Measurements from ENCODE around the gene USP47. TPM values are rescaled to one million over a fixed set of nuclear protein-coding genes. Genes with fewer than 3 reads are reported as not detected.
"Not testable (repeated sequence)": the region's sequence is repeated elsewhere in the genome, so short reads cannot be mapped to it uniquely, and the experiment has no call there.

Gene USP47
- total RNA-seq, 1 experiment from 2014 or later, result 25.2 TPM

- DNase-seq (ENCODE audit: low read depth), result no peak
These were observed 14.5 kb upstream of the USP47 start for GRCh38 chr11:11827272-11827671.

DNA sequence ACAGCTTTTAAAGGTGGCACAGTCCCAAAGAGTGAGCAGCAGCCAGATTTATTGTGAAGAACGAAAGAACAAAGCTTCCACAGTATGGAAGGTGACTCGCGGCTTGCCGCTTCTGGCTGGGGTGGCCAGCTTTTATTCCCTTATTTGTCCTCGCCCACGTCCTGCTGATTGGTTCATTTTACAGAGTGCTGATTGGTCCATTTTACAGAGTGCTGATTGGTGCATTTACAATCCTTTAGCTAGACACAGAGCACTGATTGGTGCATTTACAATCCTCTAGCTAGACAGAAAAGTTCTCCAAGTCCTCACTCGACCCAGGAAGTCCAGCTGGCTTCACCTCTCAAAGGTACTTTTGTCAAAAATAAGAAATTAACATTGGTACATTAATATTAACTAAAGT, 10.4 kb upstream of the USP47 start:
- DNase-seq (ENCODE audit: low read depth), result not testable (repeated sequence)

DNA sequence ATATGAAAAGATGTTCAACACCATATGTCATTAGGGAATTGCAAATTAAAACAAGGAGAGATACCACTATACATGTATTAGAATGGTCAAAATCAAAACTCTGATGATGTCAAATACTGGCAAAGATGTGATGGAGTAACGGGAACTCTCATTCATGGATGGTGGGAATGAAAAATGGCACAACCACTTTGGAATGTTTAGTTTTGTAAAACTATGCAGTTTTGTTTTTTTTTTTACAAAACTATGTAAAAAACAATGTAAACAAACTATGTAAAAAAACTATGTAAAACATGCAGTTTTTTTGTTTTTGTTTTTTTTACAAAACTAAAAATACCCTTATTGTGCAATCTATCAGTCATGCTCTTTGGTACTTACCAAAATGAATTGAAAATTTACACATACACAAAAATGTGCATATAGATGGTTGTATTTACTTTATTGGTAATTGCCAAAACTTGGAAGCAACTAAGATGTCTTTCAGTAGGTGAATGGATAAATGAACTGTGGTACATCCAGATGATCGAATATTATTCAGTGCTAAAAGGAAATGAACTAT, 5.0 kb upstream of the USP47 start:
- DNase-seq (ENCODE audit: low read depth), result no peak

GRCh38 chr11:11839718-11840117, 2.1 kb upstream of the USP47 start:
- DNase-seq (ENCODE audit: low read depth), result no peak

- peak; percentile 38 for DNase-seq (ENCODE audit: low read depth)
These were observed 553 bp upstream of the USP47 start for GRCh38 chr11:11841116-11841722.

- peak; percentile 78 for DNase-seq (ENCODE audit: low read depth)
These were observed 743 bp downstream of the USP47 start for GRCh38 chr11:11842421-11843008.

GRCh38 chr11:11843211-11843621, 1.4 kb downstream of the USP47 start:
- DNase-seq (ENCODE audit: low read depth), result peak; percentile 35

DNA sequence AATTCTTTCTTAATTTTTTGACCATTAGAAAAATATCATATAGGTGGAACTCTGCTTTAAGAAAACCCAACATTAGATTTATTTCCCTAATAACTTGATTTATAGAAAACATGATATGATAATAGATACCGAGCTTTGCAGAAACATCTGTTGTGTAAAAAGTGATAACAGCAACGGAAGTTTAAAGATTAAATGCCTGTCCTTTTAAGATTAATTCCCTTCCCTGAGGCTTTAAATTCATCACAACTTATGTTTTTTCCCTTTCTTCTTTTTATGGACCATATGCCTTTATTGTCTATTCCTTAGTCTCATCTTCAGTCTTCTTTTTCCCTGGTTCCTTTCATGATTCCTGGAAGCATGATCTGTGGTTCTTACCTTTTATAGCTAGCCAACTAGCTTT, 1.9 kb downstream of the USP47 start:
- DNase-seq (ENCODE audit: low read depth), result no peak

DNA sequence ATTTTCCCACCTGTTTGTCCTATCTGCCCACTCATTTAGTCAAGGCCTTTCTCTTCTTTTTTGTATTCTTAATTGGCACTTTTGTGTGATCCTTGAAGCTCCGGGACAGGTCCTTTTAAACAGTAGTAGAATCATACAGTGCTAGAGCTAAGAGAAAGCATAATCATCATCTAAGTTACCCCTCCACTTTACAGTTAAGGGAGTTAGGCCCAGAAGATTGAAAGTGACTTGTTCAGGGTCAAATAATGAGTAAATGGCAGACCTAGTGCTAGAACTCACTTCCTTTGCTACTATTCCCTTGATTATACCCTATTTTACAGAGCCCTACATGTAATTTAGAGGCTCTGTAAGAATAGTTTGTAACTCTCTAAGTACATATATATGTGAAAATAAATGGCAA, 2.5 kb downstream of the USP47 start:
- no peak for DNase-seq (ENCODE audit: low read depth)

DNA sequence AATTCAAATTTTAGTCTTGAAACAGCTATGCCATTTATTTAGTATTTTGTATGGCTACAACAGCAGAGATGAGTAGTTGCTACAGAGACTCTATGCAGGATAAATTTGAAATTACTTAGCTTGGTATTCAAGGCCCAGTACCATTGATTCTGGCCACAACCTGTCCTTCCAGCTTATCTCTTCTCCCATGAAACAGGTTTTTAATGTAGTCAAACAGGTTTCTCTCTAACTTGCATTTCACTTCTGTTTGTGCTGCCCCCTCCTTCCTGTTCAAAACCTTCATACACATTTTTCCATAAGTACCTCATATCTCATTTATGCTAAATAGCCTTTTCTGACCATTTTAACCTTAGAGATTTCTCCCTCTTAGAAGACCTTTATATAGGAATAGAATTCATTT, 3.3 kb downstream of the USP47 start:
- DNase-seq (ENCODE audit: low read depth), result no peak

DNA sequence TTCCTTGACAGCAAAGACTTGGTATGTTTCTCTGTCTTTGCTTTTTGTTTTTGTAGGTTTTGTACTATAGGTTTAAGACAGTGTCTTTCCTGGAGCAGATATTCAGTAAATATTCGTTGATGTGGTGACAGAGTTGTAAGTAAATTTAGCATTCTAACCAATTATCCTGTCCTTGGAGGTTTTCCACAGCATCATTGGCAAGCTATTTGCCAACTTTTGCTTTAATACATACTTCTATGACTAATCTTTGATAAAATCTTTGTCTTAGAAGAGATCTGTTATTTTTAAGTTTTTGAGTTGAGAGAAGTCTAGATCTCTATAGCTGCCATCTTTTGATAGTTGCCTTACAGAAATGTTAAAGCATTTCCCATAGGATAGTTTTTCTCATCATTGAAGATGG, 3.8 kb downstream of the USP47 start:
- no peak for DNase-seq (ENCODE audit: low read depth)

DNA sequence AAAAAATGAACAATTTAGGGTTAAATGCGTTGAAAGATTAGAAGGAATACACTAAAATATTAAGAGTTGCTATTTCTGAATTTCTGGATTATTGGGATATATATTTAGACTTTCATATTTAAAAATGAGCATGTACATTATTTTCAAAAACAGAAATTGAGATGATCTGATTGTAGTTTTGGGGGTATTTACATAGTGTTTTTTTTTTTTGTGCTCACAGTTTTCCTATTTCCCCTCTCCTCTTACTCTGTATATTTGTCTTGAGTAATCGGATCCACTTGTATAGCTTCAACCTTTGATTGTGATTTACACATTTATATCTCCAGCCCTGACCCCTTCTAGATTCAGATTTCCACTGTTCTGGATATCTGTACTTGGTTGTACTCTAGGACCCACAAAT, 5.3 kb downstream of the USP47 start:
- no peak for DNase-seq (ENCODE audit: low read depth)

GRCh38 chr11:11848891-11849746, 7.3 kb downstream of the USP47 start:
- DNase-seq (ENCODE audit: low read depth), result peak; percentile 60

DNA sequence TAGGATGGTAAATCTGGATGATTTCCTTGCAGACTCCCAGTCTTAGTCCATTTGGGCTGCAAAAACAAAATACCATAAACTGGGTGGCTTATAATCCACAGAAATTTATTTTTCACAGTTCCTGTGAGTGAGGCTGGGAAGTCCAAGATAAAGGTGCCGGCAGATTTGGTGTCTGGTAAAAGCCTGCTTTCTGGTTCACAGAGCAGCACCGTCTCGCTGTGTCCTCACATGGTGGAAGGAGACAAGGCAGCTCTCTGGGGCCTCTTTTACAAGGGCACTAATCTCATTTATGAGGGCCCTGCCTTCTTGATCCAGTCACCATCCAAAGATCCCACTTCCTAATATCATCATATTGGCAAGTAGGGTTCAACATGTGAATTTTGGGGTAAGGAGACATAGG, 8.9 kb downstream of the USP47 start:
- no peak for DNase-seq (ENCODE audit: low read depth)

GRCh38 chr11:11856638-11857037, 14.9 kb downstream of the USP47 start:
- peak; percentile 57 for DNase-seq (ENCODE audit: low read depth)

GRCh38 chr11:11857769-11858168, 16.0 kb downstream of the USP47 start:
- no peak for DNase-seq (ENCODE audit: low read depth)

DNA sequence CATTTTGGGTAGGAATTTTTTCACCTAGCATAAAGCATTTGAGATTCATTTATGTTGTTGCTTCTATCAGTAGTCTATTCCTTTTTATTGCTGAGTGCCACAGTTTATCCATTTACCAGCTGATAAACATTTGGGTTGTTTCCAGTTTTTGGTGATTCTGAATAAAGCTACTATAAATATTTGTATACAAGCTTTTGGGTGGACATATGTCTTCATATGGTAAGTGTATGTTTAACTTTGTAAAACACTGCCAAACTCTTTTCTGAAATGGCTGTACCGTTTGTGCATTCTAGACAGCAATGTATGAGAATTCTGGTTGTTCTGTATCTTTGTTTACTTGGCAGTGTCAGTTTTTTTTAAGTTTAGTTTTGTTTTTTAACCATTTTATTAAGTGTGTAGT, 16.9 kb downstream of the USP47 start:
- DNase-seq (ENCODE audit: low read depth), result no peak

DNA sequence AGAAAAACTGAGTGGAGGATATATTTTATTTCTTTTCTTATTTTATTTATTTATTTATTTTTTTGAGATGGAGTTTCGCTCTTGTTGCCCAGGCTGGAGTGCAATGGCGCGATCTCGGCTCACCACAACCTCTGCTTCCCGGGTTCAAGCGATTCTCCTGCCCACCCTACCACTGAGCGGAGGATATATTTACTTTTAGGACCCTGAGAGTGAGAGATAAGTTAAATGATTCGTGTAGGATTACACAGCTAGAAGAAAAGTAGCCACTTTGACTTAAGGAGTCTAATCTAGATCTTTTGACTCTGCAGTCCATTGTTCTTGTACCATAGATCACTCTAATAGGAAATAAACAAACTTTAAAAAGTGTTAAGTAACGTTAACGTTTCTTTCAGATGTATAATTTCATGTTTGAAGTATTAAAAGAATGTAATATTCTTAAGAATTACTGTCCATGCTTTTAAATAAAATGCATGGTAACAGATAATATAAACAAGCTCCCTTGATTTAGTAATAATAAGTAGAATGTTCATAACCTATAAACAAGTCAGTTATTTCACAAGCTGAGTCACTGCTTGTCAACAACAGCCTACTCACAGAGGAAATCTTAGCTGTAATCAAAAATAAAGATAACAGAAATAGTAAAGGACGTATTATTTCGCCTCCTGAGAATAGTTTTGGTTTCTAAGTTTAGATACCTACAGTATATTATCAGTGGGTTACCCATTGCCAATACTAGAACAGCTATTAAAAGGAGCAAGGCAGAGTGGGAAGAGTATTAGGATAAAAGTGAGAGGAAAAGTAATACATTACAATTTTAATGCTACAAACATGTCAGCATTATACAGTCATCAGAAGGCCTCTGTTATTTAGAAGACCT, 18.6 kb downstream of the USP47 start:
- DNase-seq (ENCODE audit: low read depth), result no peak

DNA sequence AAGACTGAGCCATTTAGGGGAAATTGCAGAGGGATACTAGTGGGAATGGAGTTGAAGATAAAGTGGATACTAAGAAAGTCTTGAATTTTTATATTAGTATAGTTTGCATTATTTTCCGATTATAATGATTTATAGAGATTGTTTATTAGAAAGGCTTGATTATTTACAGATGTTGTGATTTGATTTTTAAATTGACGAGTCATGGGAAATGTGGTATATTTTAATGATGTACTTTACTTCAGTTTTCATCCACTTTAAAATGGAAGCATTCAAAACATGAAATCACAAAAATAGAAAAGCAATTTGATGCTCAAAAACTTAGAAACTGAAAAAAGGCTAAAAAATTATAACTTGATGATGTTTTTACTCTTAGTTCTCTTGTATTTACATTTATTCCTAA, 21.2 kb downstream of the USP47 start:
- DNase-seq (ENCODE audit: low read depth), result no peak

GRCh38 chr11:11864332-11864731, 22.6 kb downstream of the USP47 start:
- DNase-seq (ENCODE audit: low read depth), result no peak

DNA sequence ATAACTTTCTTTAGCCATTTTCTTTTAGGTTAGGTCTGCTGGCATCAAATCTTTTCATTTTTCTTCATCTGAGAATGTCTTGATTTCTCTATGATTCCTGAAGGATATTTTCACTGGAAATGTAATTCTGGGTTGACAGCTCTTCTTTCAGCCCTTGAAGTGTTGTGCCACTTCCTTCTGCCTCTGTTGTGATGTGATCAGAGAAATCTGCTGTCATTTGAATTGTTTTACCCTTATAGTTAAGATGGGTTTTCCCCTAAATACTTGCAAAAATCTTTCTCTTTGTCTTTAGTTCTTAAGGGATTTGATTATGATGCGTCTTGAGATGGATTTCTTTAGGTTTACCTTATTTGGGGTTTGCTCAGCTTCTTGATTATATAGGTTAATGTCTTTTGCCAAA, 23.0 kb downstream of the USP47 start:
- no peak for DNase-seq (ENCODE audit: low read depth)

GRCh38 chr11:11865449-11865848, 23.7 kb downstream of the USP47 start:
- no peak for DNase-seq (ENCODE audit: low read depth)

Data from RPMI7951 (cell line).